Body of pancreas (tissue), 4 donors: ENCODE measurements around the gene DHX30. TPM values are rescaled to one million over a fixed set of nuclear protein-coding genes. Genes with fewer than 3 reads are reported as not detected.

Experiments used
- ATAC-seq: fragments of 150-250 bp; one replicate; pipeline ENCODE4 v1.9.1; 2016
- DNase-seq, 4 donors: peaks; one replicate each; pipeline ENCODE4 v3.0.0-alpha.2; 2019
- H3K27ac ChIP-seq, 4 donors: fragments of 200-600 bp; sonication (generic); 1 replicate in 3 of 4; 2 replicates in 1 of 4; pipeline versions ENCODE4 v1.5.1 to v1.6.1; 2016 to 2019; ENCODE audit warnings: mild to moderate bottlenecking in 1 of 4, mixed read lengths in 1 of 4, moderate library complexity in 1 of 4
- H3K27me3 ChIP-seq, 2 donors: fragments of 200-600 bp; sonication (generic); one replicate each; pipeline ENCODE4 v1.6.0; 2016; ENCODE audit warnings: mild to moderate bottlenecking in 1 of 2
- H3K36me3 ChIP-seq, 2 donors: fragments of 200-600 bp; sonication (generic); replicated peaks in 1 of 2; 2 replicates each; pipeline ENCODE4 v1.5.1; 2016; ENCODE audit warnings: low read depth in 2 of 2; ENCODE audit not compliant: insufficient read depth in 1 of 2
- H3K4me1 ChIP-seq: fragments of 200-600 bp; sonication (generic); one replicate; pipeline ENCODE4 v1.6.0; 2016
- H3K4me3 ChIP-seq, 2 donors: fragments of 200-600 bp; sonication (generic); 1 replicate in 1 of 2; 2 replicates in 1 of 2; pipeline ENCODE4 v1.5.1; 2016 to 2019
- H3K9me3 ChIP-seq, 3 donors: fragments of 200-600 bp; sonication (generic); 1 replicate in 2 of 3; 2 replicates in 1 of 3; pipeline ENCODE4 v1.5.1; 2016
- POLR2A ChIP-seq, 3 donors: fragments of 450-650 bp; IDR thresholded peaks; one replicate each; pipeline ENCODE4 v1.6.1; 2016; ENCODE audit warnings: antibody characterized with exemption in 3 of 3, mild to moderate bottlenecking in 2 of 3
- WGBS, 2 donors: methylation state at CpG; one replicate each; pipeline ENCODE4 v1.1.5; 2017; 5-methylcytosine and 5-hydroxymethylcytosine counted together
- intact Hi-C: fragments of 100-400 bp; cut with DNase I; formaldehyde crosslinking; loops from one replicate; pipeline ENCODE4 v1.15.1; 2023
- total RNA-seq, 2 donors: library from RNA; depleted of rRNA; stranded (reverse); fragments of >200 nt; gene quantifications; one replicate each; pipeline ENCODE4 v1.1.0, GENCODE V29; 2016
- TF ChIP-seq, protein P1 (sequence below), 7 experiments: fragments of 450-650 bp in 4 of 7; fragments of 200-600 bp in 3 of 7; sonication (generic) in 3 of 7; IDR thresholded peaks; one replicate each; pipeline ENCODE4 v1.5.1; 2016 to 2019; ENCODE audit warnings: antibody characterized with exemption in 7 of 7

DHX30 gene
- total RNA-seq, 2 donors from 2014 or later, result 28.3 to 50.4 TPM

GRCh38 chr3:47804577-47804976 lies 1.6 kb downstream of the DHX30 start:
- Histone ChIP-seq H3K27ac (no peak overlapping the region), H3K4me3 (no peak overlapping the region), H3K36me3 (peaks cover 0 to 3% of the 10 kb centered on the region in 2 donors), H3K27me3 (no peaks in the 10 kb centered on the region), H3K9me3 (no peaks in the 10 kb centered on the region), H3K4me1 (peaks cover 15% of the 10 kb centered on the region)
- ATAC-seq (no peak), DNase-seq (no peak)
- intact Hi-C loops, result no loop called here
- WGBS, 2 donors, result 70 to 90% methylated on average over 1 of the region's 1 CpG
- TF ChIP-seq, protein P1, sequence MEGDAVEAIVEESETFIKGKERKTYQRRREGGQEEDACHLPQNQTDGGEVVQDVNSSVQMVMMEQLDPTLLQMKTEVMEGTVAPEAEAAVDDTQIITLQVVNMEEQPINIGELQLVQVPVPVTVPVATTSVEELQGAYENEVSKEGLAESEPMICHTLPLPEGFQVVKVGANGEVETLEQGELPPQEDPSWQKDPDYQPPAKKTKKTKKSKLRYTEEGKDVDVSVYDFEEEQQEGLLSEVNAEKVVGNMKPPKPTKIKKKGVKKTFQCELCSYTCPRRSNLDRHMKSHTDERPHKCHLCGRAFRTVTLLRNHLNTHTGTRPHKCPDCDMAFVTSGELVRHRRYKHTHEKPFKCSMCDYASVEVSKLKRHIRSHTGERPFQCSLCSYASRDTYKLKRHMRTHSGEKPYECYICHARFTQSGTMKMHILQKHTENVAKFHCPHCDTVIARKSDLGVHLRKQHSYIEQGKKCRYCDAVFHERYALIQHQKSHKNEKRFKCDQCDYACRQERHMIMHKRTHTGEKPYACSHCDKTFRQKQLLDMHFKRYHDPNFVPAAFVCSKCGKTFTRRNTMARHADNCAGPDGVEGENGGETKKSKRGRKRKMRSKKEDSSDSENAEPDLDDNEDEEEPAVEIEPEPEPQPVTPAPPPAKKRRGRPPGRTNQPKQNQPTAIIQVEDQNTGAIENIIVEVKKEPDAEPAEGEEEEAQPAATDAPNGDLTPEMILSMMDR (IDR thresholded peaks at IDR 0.05), result no peak
- TF ChIP-seq POLR2A (IDR thresholded peaks at IDR 0.05), result no peak

DNA sequence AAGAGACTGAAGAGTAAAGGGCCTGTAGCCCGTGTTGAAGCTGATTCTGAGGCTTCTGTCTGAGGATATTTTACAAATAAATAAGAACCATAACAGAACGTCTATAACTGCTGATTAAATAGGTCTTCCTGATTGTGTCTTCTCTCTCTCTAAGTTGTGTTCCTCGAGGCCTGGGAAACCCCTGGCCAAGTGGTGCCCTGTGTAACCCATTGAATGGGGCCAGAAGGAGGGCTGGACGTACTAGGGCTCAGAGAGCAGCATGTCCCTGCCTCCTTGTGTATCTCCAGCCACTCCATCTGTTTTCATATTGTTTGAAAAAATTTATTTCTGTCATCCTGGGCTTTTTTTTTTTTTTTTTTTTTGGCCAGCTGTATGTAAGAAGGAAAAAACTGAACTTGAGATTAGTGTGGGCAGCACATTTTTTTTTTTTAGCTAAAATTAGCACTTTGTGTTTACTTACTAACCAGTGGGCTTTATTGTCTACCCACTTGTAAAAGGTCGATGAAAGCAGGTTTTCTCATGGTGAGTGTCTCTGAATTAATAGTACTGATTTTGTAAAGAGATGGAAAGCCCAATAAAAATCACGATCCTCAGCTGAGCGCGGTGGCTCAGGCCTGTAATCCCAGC lies 10.7 kb downstream of the DHX30 start:
- no peaks in the 10 kb centered on the region for H3K4me1 ChIP-seq
- intact Hi-C loops, result no loop called here
- TF ChIP-seq POLR2A (IDR thresholded peaks at IDR 0.05), result no peak
- TF ChIP-seq, protein P1 (IDR thresholded peaks at IDR 0.05), result no peak
- WGBS, 2 donors, result 81 to 88% methylated on average over 8 of the region's 8 CpGs
- H3K4me3 ChIP-seq, result no peak overlapping the region
- H3K36me3 ChIP-seq, result peaks cover 0 to 11% of the 10 kb centered on the region in 2 donors
- no peak for DNase-seq
- no peak for ATAC-seq
- no peaks in the 10 kb centered on the region for H3K9me3 ChIP-seq
- no peak overlapping the region for H3K27ac ChIP-seq
- no peaks in the 10 kb centered on the region for H3K27me3 ChIP-seq

DNA sequence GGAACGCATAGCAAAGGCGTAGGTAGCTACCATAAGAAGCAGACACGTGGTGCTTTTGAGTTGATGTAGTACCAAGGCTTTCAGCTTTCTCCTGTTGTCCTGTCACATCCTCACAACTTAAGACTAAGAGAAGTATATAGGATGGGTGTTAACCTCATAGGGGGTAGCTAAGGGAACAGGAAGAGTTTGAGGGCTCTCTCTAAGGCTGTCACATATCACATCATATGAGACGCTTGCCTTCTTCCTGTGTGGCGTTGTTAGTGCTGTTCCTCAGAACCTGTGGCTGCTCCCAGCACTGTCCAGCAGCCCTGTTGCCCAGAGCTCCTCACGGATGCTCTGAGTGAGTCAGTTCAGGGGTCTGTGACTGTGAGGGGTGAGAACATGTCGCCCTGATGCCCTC lies 14.7 kb downstream of the DHX30 start:
- Histone ChIP-seq H3K36me3 (peaks cover 0 to 2% of the 10 kb centered on the region in 2 donors), H3K27ac (no peak overlapping the region), H3K27me3 (no peaks in the 10 kb centered on the region), H3K4me3 (no peak overlapping the region), H3K9me3 (no peaks in the 10 kb centered on the region), H3K4me1 (no peaks in the 10 kb centered on the region)
- no peak for TF ChIP-seq POLR2A (IDR thresholded peaks at IDR 0.05)
- TF ChIP-seq, protein P1 (IDR thresholded peaks at IDR 0.05), result no peak
- ATAC-seq (no peak), DNase-seq (no peak)
- intact Hi-C loops, result no loop called here
- WGBS, 2 donors, result 86 to 94% methylated on average over 7 of the region's 7 CpGs

DNA sequence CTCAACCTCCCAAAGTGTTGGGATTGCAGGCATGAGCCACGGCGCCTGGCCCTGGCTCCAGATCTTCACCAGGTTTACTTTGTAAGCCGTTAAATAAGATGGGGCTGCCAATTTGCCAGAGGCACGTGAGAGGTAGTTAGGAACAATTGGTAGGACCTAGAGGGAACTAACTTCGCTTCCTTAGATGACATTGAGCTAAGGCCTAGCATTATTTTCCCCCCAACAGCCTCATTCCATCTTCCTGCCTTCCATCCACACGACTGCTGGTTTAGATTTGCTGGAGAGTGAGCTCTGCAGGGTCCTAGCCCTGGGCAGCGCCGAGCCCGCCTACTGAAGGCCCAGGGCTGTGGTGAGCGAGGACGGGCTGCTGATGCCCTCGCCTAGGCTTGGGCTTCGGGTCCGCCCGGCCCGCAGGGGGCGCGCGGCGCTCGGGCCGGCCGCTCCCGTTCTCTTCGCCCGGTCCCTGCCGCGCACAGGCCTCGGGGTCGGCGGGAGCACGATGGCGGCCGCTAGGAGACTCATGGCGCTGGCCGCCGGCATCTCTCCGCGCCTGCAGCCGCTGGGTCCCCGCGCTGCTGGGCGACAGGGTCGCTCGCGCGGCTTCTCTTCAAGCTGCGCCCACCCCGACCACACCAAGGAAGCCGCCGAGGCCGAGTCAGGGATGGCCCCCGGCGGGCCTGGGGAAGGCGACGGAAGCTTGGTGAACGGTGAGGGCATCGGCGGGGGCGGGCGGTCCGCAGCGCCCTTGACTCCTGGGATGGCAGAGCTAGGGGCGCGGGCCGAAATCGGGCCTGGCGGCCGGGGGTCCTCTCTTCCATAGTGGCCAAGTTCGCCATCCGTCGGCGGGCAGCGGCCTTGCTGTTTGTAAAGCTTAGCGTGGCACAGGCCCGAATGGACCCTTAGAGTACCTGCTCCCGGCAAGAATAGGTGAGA lies 21.9 kb downstream of the DHX30 start:
- Histone ChIP-seq H3K27me3 (no peaks in the 10 kb centered on the region), H3K4me1 (peaks cover 21% of the 10 kb centered on the region), H3K9me3 (no peaks in the 10 kb centered on the region), H3K27ac (peak overlapping the region; percentile 5 to 79 (median 75)), H3K36me3 (peaks cover 0 to 6% of the 10 kb centered on the region in 2 donors), H3K4me3 (peak overlapping the region; percentile 94)
- DNase-seq (peak; percentile 76 to 85 (median 80)), ATAC-seq (peak; percentile 99)
- 4 to 9% methylated on average over 18 to 75 of the region's 77 CpGs for WGBS, 2 donors
- TF ChIP-seq, protein P1 (IDR thresholded peaks at IDR 0.05), result peak; percentile 54 to 98 (median 86)
- TF ChIP-seq POLR2A (IDR thresholded peaks at IDR 0.05), result peak; percentile 28 to 60 (median 47)
- intact Hi-C loops, result loop anchor here (10.0 kb wide), 1 partner anchor 330 kb away; no protein-coding TSS in a partner anchor
